K562 (cell line): ENCODE data around the gene GGPS1. TPM values are rescaled to one million over a fixed set of nuclear protein-coding genes. Genes with fewer than 3 reads are reported as not detected.
A peak's percentile ranks its signal among the peaks of the same experiment; 100 is the strongest.

Source experiments
- ATAC-seq: fragments of 200-7000 bp; cut with Tn5 transposase; 3 replicates; pipeline ENCODE4 v1.9.1; 2020; ENCODE audit warnings: moderate library complexity
- BruUV-seq: library from RNA; stranded (reverse); fragments of 400-500 nt; replicated peaks from 2 replicates; lab custom pipeline; 2021; lab: Mats Ljungman, UMichigan
- CTCF ChIA-PET: fragments of 300-600 bp; formaldehyde crosslinking; extraction: SDS; loops from one replicate; lab custom pipeline; 2021; ENCODE audit warnings: low intra/inter-chr PET ratio; lab: Yijun Ruan, JAX
- POLR2A ChIA-PET: fragments of 300-600, 350-650 bp; sonication (Branson Sonifier 250); formaldehyde crosslinking; extraction: SDS; loops from one replicate; lab custom pipeline; 2021; ENCODE audit warnings: antibody characterized with exemption, inconsistent platforms; lab: Yijun Ruan, JAX
- DNase-seq, 4 experiments: peaks; one replicate each; pipeline versions ENCODE4 v3.0.0 to v3.0.0-alpha.2; 2011 to 2018; ENCODE audit warnings: low spot score in 3 of 4, mixed read lengths in 3 of 4; ENCODE audit errors: extremely low read depth in 1 of 4
- FAIRE-seq: peaks from 2 replicates; lab custom pipeline; 2011; peaks lifted over from hg19 to GRCh38; lab: Jason Lieb, UNC
- H2AFZ ChIP-seq: 2 replicates; pipeline ENCODE4 v1.6.0; 2011; ENCODE audit warnings: low read depth, low read length, control low read depth, inconsistent platforms
- H3K27ac ChIP-seq: fragments of 200-600 bp; 3 replicates; pipeline ENCODE4 v1.8.0; 2011; ENCODE audit warnings: low read depth, mild to moderate bottlenecking, control low read depth, inconsistent platforms, low read length, moderate library complexity, mixed read lengths; ENCODE audit errors: extremely low read depth
- H3K27me3 ChIP-seq, 2 experiments: fragments of 300-600 bp in 1 of 2; 2 replicates in 1 of 2; 3 replicates in 1 of 2; pipeline versions ENCODE4 v1.6.0 to v1.8.0; 2011; ENCODE audit warnings: inconsistent platforms in 2 of 2, low read length in 2 of 2, mild to moderate bottlenecking in 1 of 2, mixed read lengths in 1 of 2, moderate library complexity in 1 of 2; ENCODE audit not compliant: control insufficient read depth in 2 of 2, insufficient read depth in 2 of 2
- H3K36me3 ChIP-seq: fragments of 300-600 bp; 3 replicates; pipeline ENCODE4 v1.8.0; 2011; ENCODE audit warnings: mild to moderate bottlenecking, low read length, inconsistent platforms; ENCODE audit not compliant: control insufficient read depth, insufficient read depth
- H3K4me1 ChIP-seq, 2 experiments: fragments of 200-600 bp in 1 of 2; replicated peaks in 1 of 2; 2 replicates in 1 of 2; 3 replicates in 1 of 2; pipeline versions ENCODE4 v1.5.1 to v1.8.0; 2011; ENCODE audit warnings: inconsistent platforms in 2 of 2, low read length in 2 of 2, mild to moderate bottlenecking in 1 of 2, mixed read lengths in 1 of 2, moderate library complexity in 1 of 2; ENCODE audit not compliant: control insufficient read depth in 2 of 2, insufficient read depth in 2 of 2
- H3K4me2 ChIP-seq: 2 replicates; pipeline ENCODE4 v1.6.1; 2011; ENCODE audit warnings: low read length, control low read depth, inconsistent platforms, mixed read lengths; ENCODE audit not compliant: insufficient read depth
- H3K4me3 ChIP-seq: fragments of 200-600 bp; sonication (generic), shearing (Covaris generic); 2 replicates; pipeline ENCODE4 v1.5.1; 2016; ENCODE audit warnings: control low read depth, inconsistent platforms
- H3K79me2 ChIP-seq: fragments of 200-600 bp; 3 replicates; pipeline ENCODE4 v1.8.0; 2011; ENCODE audit warnings: low read length, inconsistent platforms; ENCODE audit not compliant: control insufficient read depth, insufficient read depth
- H3K9ac ChIP-seq, 2 experiments: 2 replicates each; pipeline versions ENCODE4 v1.6.0 to v1.6.1; 2011; ENCODE audit warnings: low read depth in 2 of 2, low read length in 2 of 2, control low read depth in 1 of 2, inconsistent platforms in 1 of 2, mild to moderate bottlenecking in 1 of 2, mixed read lengths in 1 of 2; ENCODE audit not compliant: insufficient read depth in 1 of 2
- H3K9me1 ChIP-seq: one replicate; pipeline ENCODE4 v1.6.0; 2011; ENCODE audit warnings: inconsistent platforms, mild to moderate bottlenecking, low read length, moderate library complexity; ENCODE audit not compliant: control insufficient read depth, insufficient read depth
- H3K9me3 ChIP-seq: replicated peaks from 2 replicates; pipeline ENCODE4 v1.5.1; 2011; ENCODE audit warnings: low read depth, low read length, inconsistent platforms; ENCODE audit not compliant: control insufficient read depth, insufficient read depth
- H4K20me1 ChIP-seq: replicated peaks from 2 replicates; pipeline ENCODE4 v1.6.1; 2011; ENCODE audit warnings: low read length, inconsistent platforms, mixed read lengths; ENCODE audit not compliant: control insufficient read depth, insufficient read depth
- CEBPB ChIP-seq: fragments of 450-650 bp; IDR thresholded peaks from 2 replicates; pipeline ENCODE4 v1.6.1; 2016; ENCODE audit warnings: missing genetic modification characterization, missing compliant biosample characterization
- CEBPG ChIP-seq, 3 experiments: fragments of 200-800 bp in 1 of 3; sonication (Bioruptor generic) in 1 of 3; sonication (generic) in 1 of 3; formaldehyde crosslinking in 1 of 3; IDR thresholded peaks in 2 of 3; conservative IDR thresholded peaks in 1 of 3; 2 replicates each; pipeline versions ENCODE4 v1.6.1 to v1.8.0; 2016 to 2022; ENCODE audit warnings: missing compliant biosample characterization in 2 of 3, missing genetic modification characterization in 2 of 3, mild to moderate bottlenecking in 1 of 3, missing genetic modification reagents in 1 of 3
- CEBPZ ChIP-seq: fragments of 150-350 bp; IDR thresholded peaks from 2 replicates; pipeline ENCODE4 v1.6.1; 2014; ENCODE audit warnings: low read depth, mild to moderate bottlenecking, low read length, borderline replicate concordance
- DIDO1 ChIP-seq: fragments of 450-650 bp; IDR thresholded peaks from 2 replicates; pipeline ENCODE4 v1.6.1; 2016; ENCODE audit warnings: low read depth, missing biosample characterization, missing genetic modification characterization
- ESRRB ChIP-seq: fragments of 250-450 bp; sonication (Bioruptor Pico); IDR thresholded peaks from 2 replicates; pipeline ENCODE4 v1.5.0; 2020; ENCODE audit warnings: mild to moderate bottlenecking, moderate library complexity, borderline replicate concordance
- PCBP1 ChIP-seq: fragments of 200-400 bp; formaldehyde crosslinking; IDR thresholded peaks from 2 replicates; pipeline ENCODE4 v1.6.1; 2018; ENCODE audit warnings: mild to moderate bottlenecking, low read depth, low read length; ENCODE audit not compliant: poor library complexity, severe bottlenecking
- TFAP4 ChIP-seq: sonication (generic); formaldehyde crosslinking; IDR thresholded peaks from 2 replicates; pipeline ENCODE4 v1.8.0; 2022; ENCODE audit warnings: missing genetic modification reagents, mild to moderate bottlenecking, moderate library complexity, borderline replicate concordance
- WGBS: fragments of 100-300 bp; shearing (Covaris generic); methylation state at CpG from one replicate; pipeline ENCODE4 v1.1.6; 2016; ENCODE audit warnings: low coverage, mixed read lengths; ENCODE audit not compliant: insufficient coverage; ENCODE audit errors: missing lambda C conversion rate; 5-methylcytosine and 5-hydroxymethylcytosine counted together
- in situ Hi-C: fragments of 300-500 bp; cut with MboI; formaldehyde crosslinking; loops from 4 replicates; pipeline ENCODE4 v1.15.0; 2018; ENCODE audit warnings: inconsistent platforms, mixed read lengths
- intact Hi-C: fragments of 100-400 bp; cut with micrococcal nuclease; formaldehyde crosslinking; loops from 2 replicates; pipeline ENCODE4 v1.14.2; 2022
- polyA plus RNA-seq, 8 experiments: library from polyadenylated mRNA; depleted of rRNA in 4 of 8; stranded (reverse) in 5 of 8; unstranded in 3 of 8; fragments of >200 nt; fragmentation: Nextera tagmentation in 2 of 8; fragmentation: Illumina TruSeq in 1 of 8; extraction: Ambion mirVana in 2 of 8; extraction: Trizol in 1 of 8; gene quantifications; 2 replicates each; pipeline versions ENCODE4 v1.2.1 to v1.2.3, GENCODE V29; 2011 to 2014; ENCODE audit warnings: inconsistent platforms in 1 of 8, missing spikeins in 1 of 8
- total RNA-seq, 7 experiments: library from RNA; depleted of rRNA in 6 of 7; stranded (reverse); fragments of >200 nt in 6 of 7; fragmentation: Illumina TruSeq in 2 of 7; extraction: Trizol in 2 of 7; gene quantifications; 2 replicates each; pipeline versions ENCODE4 v1.2.1 to v1.2.3, GENCODE V29; 2011 to 2021; ENCODE audit warnings: low replicate concordance in 1 of 7

GGPS1 gene
- total and polyA plus RNA-seq, 9 of the 15 experiments (the other 6 are each of a cell fraction or from before 2014, with no cell fraction given): 18.8 to 104 (median 56.3) TPM

DNA sequence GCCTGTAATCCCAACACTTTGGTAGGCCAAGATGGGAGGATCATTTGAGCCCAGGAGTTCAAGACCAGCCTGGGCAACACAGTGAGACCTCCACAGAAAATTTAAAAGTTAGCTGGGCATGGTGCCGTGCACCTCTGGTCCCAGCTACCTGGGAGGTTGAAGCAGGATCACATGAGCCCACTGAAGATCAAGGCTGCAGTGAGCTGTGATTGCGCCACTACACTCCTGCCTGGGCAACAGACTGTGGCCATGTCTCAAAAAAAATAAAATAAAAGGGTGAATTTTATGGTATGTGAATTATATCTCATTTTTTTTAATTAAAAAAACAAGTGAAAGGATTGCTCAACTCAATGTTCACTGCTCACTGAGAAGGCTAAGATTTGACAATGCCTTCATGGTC is 9.1 kb upstream of the GGPS1 start:
- CTCF ChIA-PET: no interaction called here

More for the DNA sequence above, 9.1 kb upstream of the GGPS1 start:
- Histone ChIP-seq H3K9me3 (no peaks in the 10 kb centered on the region), H3K36me3 (peaks cover 42% of the 10 kb centered on the region), H3K4me1 (peaks cover 3 to 4% of the 10 kb centered on the region in 2 experiments; a peak in 3 of 5 replicates), H2AFZ (no peak overlapping the region), H3K4me2 (no peak overlapping the region), H3K9ac (no peak overlapping the region), H3K9me1 (no peaks in the 10 kb centered on the region), H3K4me3 (no peak overlapping the region), H3K79me2 (peaks cover 95% of the 10 kb centered on the region), H3K27ac (no peak overlapping the region), H3K27me3 (no peaks in the 10 kb centered on the region), H4K20me1 (no peaks in the 10 kb centered on the region; the same call in 1 of the 2 replicates)
- in situ Hi-C loops (no loop called here), intact Hi-C loops (no loop called here)
- no peak for ATAC-seq
- no TSS peak for BruUV-seq
- WGBS: 100% methylated on average over 2 of the region's 2 CpGs
- no peak for DNase-seq
- POLR2A ChIA-PET: interaction anchor here (3.0 to 7.3 kb wide), 2 partner anchors 7 to 12 kb away, joined by 15 to 38 read pairs; partner anchors contain the start of genes ARID4B and GGPS1
- TF ChIP-seq ESRRB (CRISPR knock-in tag) (no peak), CEBPG (CRISPR knock-in tag; IDR thresholded peaks at IDR 0.05) (no peak), CEBPG (tag; conservative IDR thresholded peaks at IDR 0.05 in 1 of 2, IDR thresholded peaks at IDR 0.05 in 1 of 2) (0 out of 4 replicates have a peak, but pooled peaks of 1 of the 2 experiments have one; percentile 18), CEBPZ (no peak), CEBPB (tag) (0 out of 2 replicates have a peak, but pooled peaks have one; percentile 30), DIDO1 (tag) (no peak), PCBP1 (no peak), TFAP4 (no peak)
- FAIRE-seq: no peak
